ENCODE measurements around the gene GOLGA5. TPM values are rescaled to one million over a fixed set of nuclear protein-coding genes. Genes with fewer than 3 reads are reported as not detected.

Gene GOLGA5
- total RNA-seq, 1 donor: 77.7 TPM

DNA sequence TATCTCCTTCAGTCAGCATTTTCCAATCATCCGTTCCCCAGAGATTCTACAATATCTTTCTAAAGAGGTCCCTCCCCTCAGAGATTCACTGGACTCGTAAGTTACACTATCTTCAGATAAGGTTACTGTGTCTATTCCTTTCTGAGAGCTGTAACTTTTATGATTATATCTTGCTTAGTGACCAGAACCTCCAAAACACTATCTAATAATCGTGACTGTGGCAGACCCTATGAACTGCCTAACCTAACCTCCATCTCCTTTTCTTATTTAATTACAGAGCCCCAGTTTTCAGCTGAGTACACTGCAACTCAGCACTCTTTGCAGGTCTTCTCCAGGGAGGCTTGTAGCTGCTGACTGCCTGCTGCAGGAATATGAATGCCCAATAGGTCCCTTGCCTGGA is 90.3 kb downstream of the GOLGA5 start:
- H3K4me3 ChIP-seq (ENCODE audit: low read depth, low read length): no peak overlapping the region
- no peak for DNase-seq (ENCODE audit: low read depth)
- TF ChIP-seq CTCF (IDR thresholded peaks at IDR 0.05; ENCODE audit: insufficient read depth, low read depth, low read length): no peak

DNA sequence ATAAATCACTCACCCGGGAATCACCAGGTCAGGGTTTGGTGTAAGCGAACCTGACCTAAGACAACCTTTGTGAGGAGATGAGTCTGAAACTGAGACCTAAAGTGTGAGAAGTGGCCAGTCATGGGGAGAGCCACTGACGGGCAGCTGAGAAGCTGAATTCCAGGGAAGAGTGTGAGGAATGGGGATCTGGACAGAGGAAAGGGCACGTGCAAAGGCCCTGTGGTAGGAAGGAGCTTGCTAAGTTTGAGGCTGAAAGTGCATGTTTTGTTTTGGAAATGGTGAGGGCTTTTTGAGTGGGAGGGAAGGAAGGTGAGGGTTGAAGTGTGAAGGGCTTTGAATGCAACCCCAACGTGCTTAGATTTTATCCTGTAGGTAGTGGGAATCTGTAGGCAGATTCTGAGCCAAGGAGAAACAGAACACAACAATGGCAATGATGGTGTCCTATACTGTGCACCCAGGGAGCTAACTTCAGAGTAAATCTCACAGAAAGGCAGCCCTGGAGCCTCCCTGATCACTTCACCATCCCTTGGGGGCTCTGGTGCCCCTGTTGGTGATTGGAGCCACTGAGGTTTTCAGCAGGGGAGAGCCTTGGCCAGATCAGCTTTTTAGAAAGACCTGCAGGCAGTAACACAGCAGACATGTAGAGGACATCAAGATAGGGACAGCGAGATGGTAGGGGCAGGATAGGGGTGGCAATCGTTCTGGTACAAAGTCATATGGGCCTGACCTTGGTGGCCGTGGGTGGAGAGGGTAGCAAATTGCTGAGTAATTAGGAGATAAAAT is 91.4 kb downstream of the GOLGA5 start:
- no peak overlapping the region for H3K4me3 ChIP-seq (ENCODE audit: low read depth, low read length)
- no peak for TF ChIP-seq CTCF (IDR thresholded peaks at IDR 0.05; ENCODE audit: insufficient read depth, low read depth, low read length)
- no peak for DNase-seq (ENCODE audit: low read depth)

DNA sequence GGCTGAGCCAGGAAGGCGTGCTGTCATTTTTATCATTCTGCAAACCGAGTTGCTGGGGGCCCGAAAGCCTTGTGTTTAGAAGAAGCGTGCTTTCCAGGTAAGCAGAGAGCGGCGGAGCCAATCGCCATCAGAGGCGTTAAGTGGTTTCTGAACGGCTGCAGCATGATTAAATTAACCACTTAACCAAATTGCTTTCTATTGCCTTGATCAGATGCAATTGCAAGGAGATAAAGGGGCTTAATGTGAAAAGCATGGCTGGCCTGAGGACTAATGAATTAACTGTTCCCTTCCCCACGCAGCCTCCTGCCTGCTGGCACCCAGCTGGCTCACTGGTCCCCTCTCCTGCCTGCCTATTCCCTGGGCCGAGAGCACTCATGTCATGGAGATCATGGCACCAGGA is 92.2 kb downstream of the GOLGA5 start:
- H3K4me3 ChIP-seq (ENCODE audit: low read depth, low read length): no peak overlapping the region
- TF ChIP-seq CTCF (IDR thresholded peaks at IDR 0.05; ENCODE audit: insufficient read depth, low read depth, low read length): no peak
- no peak for DNase-seq (ENCODE audit: low read depth)

GRCh38 chr14:92887157-92887556 is 93.1 kb downstream of the GOLGA5 start:
- TF ChIP-seq CTCF (IDR thresholded peaks at IDR 0.05; ENCODE audit: insufficient read depth, low read depth, low read length): no peak
- DNase-seq (ENCODE audit: low read depth): no peak
- H3K4me3 ChIP-seq (ENCODE audit: low read depth, low read length): no peak overlapping the region

DNA sequence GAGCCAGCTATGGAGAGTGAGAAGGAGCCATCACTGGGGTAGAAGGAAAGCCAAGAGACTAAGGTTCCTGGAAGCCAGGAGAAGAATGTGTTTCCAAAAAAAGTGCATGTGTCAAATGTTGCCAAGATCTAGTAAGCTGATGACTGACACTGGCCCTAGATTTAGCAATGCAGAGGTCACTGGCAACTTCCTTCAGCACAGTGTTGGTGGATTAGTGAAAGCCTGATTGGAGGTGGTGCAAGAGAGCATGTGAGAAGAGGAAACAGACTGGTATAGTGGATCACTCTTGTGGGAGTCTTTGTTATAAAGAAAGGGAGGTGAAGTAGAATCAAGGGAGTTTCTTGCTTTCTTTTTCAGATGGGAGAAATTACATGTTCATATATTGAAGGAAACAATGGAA is 94.8 kb downstream of the GOLGA5 start:
- H3K4me3 ChIP-seq (ENCODE audit: low read depth, low read length): no peak overlapping the region
- no peak for DNase-seq (ENCODE audit: low read depth)
- no peak for TF ChIP-seq CTCF (IDR thresholded peaks at IDR 0.05; ENCODE audit: insufficient read depth, low read depth, low read length)

Other genes starting within 250 kb of the GOLGA5 start
- 41.5 and 45.7 TPM in 2 replicates for gene LGMN, start 45.7 kb upstream of the GOLGA5 start, total RNA-seq
- gene CHGA, start 128.8 kb downstream of the GOLGA5 start, total RNA-seq: not detected in 2 replicates